H9 (cell line): ENCODE data around the gene MAJIN. TPM values are rescaled to one million over a fixed set of nuclear protein-coding genes. Genes with fewer than 3 reads are reported as not detected.

ENCODE experiments used
- DNase-seq: peaks from one replicate; pipeline ENCODE4 v3.0.0-alpha.2; 2017
- H2AFZ ChIP-seq: one replicate; pipeline ENCODE4 v1.6.1; 2013; ENCODE audit warnings: mild to moderate bottlenecking, low read length, control low read depth, moderate library complexity
- H2AK5ac ChIP-seq: 2 replicates; pipeline ENCODE4 v1.6.1; 2013; ENCODE audit warnings: low read length, control low read depth, mixed read lengths; ENCODE audit not compliant: insufficient read length
- H2BK120ac ChIP-seq: one replicate; pipeline ENCODE4 v1.6.1; 2013; ENCODE audit warnings: low read depth, mild to moderate bottlenecking, low read length, control low read depth, inconsistent platforms; ENCODE audit not compliant: poor library complexity, severe bottlenecking
- H2BK12ac ChIP-seq: 2 replicates; pipeline ENCODE4 v1.6.1; 2013; ENCODE audit warnings: low read length, control low read depth, mixed read lengths, low read depth; ENCODE audit not compliant: insufficient read length
- H2BK15ac ChIP-seq: 2 replicates; pipeline ENCODE4 v1.6.1; 2013; ENCODE audit warnings: low read depth, low read length, control low read depth
- H2BK20ac ChIP-seq: one replicate; pipeline ENCODE4 v1.6.1; 2013; ENCODE audit warnings: low read depth, mild to moderate bottlenecking, low read length, control low read depth, inconsistent platforms; ENCODE audit not compliant: poor library complexity, severe bottlenecking
- H2BK5ac ChIP-seq: 2 replicates; pipeline ENCODE4 v1.6.1; 2013; ENCODE audit warnings: low read length, control low read depth, mixed read lengths; ENCODE audit not compliant: insufficient read length
- H3K14ac ChIP-seq: 2 replicates; pipeline ENCODE4 v1.6.1; 2013; ENCODE audit warnings: low read length, control low read depth; ENCODE audit not compliant: insufficient read depth
- H3K18ac ChIP-seq: 2 replicates; pipeline ENCODE4 v1.6.1; 2013; ENCODE audit warnings: low read depth, mild to moderate bottlenecking, mixed read lengths, low read length, control low read depth; ENCODE audit not compliant: insufficient read length
- H3K23ac ChIP-seq: 2 replicates; pipeline ENCODE4 v1.6.1; 2013; ENCODE audit warnings: low read length, control low read depth, mixed read lengths, low read depth; ENCODE audit not compliant: insufficient read length
- H3K23me2 ChIP-seq: 2 replicates; pipeline ENCODE4 v1.6.1; 2013; ENCODE audit warnings: low read depth, mild to moderate bottlenecking, mixed read lengths, low read length, control low read depth; ENCODE audit not compliant: insufficient read length, poor library complexity, severe bottlenecking
- H3K27ac ChIP-seq: 2 replicates; pipeline ENCODE4 v1.5.1; 2013; ENCODE audit warnings: low read length, control low read depth, mixed read lengths, low read depth; ENCODE audit not compliant: insufficient read length
- H3K27me3 ChIP-seq: 2 replicates; pipeline ENCODE4 v1.6.1; 2013; ENCODE audit warnings: low read length, control low read depth, inconsistent platforms; ENCODE audit not compliant: insufficient read depth
- H3K4ac ChIP-seq: 2 replicates; pipeline ENCODE4 v1.6.1; 2013; ENCODE audit warnings: low read depth, mild to moderate bottlenecking, control low read depth, inconsistent platforms, low read length, moderate library complexity
- H3K4me1 ChIP-seq: 2 replicates; pipeline ENCODE4 v1.6.1; 2013; ENCODE audit warnings: low read length, control low read depth, inconsistent platforms; ENCODE audit not compliant: insufficient read depth
- H3K4me2 ChIP-seq: 2 replicates; pipeline ENCODE4 v1.6.1; 2013; ENCODE audit warnings: low read length, control low read depth, mixed read lengths; ENCODE audit not compliant: insufficient read length, insufficient read depth
- H3K56ac ChIP-seq: 2 replicates; pipeline ENCODE4 v1.6.1; 2013; ENCODE audit warnings: low read depth, mild to moderate bottlenecking, mixed read lengths, low read length, control low read depth; ENCODE audit not compliant: insufficient read length
- H3K79me1 ChIP-seq: 2 replicates; pipeline ENCODE4 v1.6.1; 2013; ENCODE audit warnings: low read depth, mild to moderate bottlenecking, moderate library complexity, low read length, control low read depth, inconsistent platforms; ENCODE audit not compliant: insufficient read depth, poor library complexity, severe bottlenecking
- H3K79me2 ChIP-seq: 2 replicates; pipeline ENCODE4 v1.6.1; 2013; ENCODE audit warnings: low read length, control low read depth, inconsistent platforms; ENCODE audit not compliant: insufficient read depth
- H3K9ac ChIP-seq: 2 replicates; pipeline ENCODE4 v1.6.1; 2013; ENCODE audit warnings: low read length, control low read depth, mixed read lengths; ENCODE audit not compliant: insufficient read length; ENCODE audit errors: extremely low read depth
- H3K9me3 ChIP-seq: one replicate; pipeline ENCODE4 v1.6.1; 2013; ENCODE audit warnings: low read depth, low read length, inconsistent platforms; ENCODE audit not compliant: control insufficient read depth
- H3T11ph ChIP-seq: one replicate; pipeline ENCODE4 v1.6.1; 2013; ENCODE audit warnings: mild to moderate bottlenecking, low read length, control low read depth, inconsistent platforms
- H4K20me1 ChIP-seq: one replicate; pipeline ENCODE4 v1.6.1; 2013; ENCODE audit not compliant: control insufficient read depth, insufficient read length, insufficient read depth
- H4K5ac ChIP-seq: 2 replicates; pipeline ENCODE4 v1.6.1; 2013; ENCODE audit warnings: low read depth, mild to moderate bottlenecking, mixed read lengths, low read length, control low read depth; ENCODE audit not compliant: insufficient read length
- H4K8ac ChIP-seq: replicated peaks from 2 replicates; pipeline ENCODE4 v1.6.1; 2013; ENCODE audit warnings: low read length, control low read depth, mixed read lengths, low read depth; ENCODE audit not compliant: insufficient read length
- H4K91ac ChIP-seq: 2 replicates; pipeline ENCODE4 v1.6.1; 2013; ENCODE audit warnings: low read depth, mild to moderate bottlenecking, moderate library complexity, mixed read lengths, low read length, control low read depth; ENCODE audit not compliant: insufficient read length
- H3K27ac Mint-ChIP-seq, 3 experiments: 2 replicates in 2 of 3; 3 replicates in 1 of 3; pipeline ENCODE4 v1.8.0; 2020 to 2021; ENCODE audit warnings: mixed read lengths in 3 of 3, mild to moderate bottlenecking in 1 of 3, moderate library complexity in 1 of 3
- H3K27me3 Mint-ChIP-seq: 2 replicates; pipeline ENCODE4 v1.8.0; 2021; ENCODE audit warnings: low read depth, mild to moderate bottlenecking, moderate library complexity, mixed read lengths
- H3K36me3 Mint-ChIP-seq, 3 experiments: 2 replicates in 2 of 3; 3 replicates in 1 of 3; pipeline ENCODE4 v1.8.0; 2020 to 2021; ENCODE audit warnings: low read depth in 3 of 3, mixed read lengths in 3 of 3; ENCODE audit not compliant: insufficient read depth in 1 of 3
- H3K4me1 Mint-ChIP-seq, 2 experiments: 2 replicates each; pipeline ENCODE4 v1.8.0; 2020; ENCODE audit warnings: mixed read lengths in 2 of 2
- H3K4me3 Mint-ChIP-seq, 2 experiments: 2 replicates in 1 of 2; 3 replicates in 1 of 2; pipeline ENCODE4 v1.8.0; 2020 to 2021; ENCODE audit warnings: mild to moderate bottlenecking in 2 of 2, mixed read lengths in 2 of 2, moderate library complexity in 1 of 2
- H3K9me3 Mint-ChIP-seq, 2 experiments: 2 replicates in 1 of 2; 3 replicates in 1 of 2; pipeline ENCODE4 v1.8.0; 2020; ENCODE audit warnings: mild to moderate bottlenecking in 2 of 2, mixed read lengths in 2 of 2, moderate library complexity in 1 of 2
- WGBS: extraction: QIAGEN DNeasy Blood & Tissue Kit; methylation state at CpG from one replicate; pipeline ENCODE4 v1.1.7; 2013; ENCODE audit warnings: missing lambda C conversion rate, low lambda C conversion rate, mixed read lengths; ENCODE audit not compliant: insufficient read length; ENCODE audit errors: extremely low coverage; 5-methylcytosine and 5-hydroxymethylcytosine counted together
- total RNA-seq: library from RNA; stranded (reverse); gene quantifications from 2 replicates; pipeline ENCODE4 v1.2.1, GENCODE V29; 2021
- TF ChIP-seq, protein P1 (sequence below): fragments of 200-600 bp; sonication (generic); conservative IDR thresholded peaks from 3 replicates; pipeline ENCODE4 v1.8.0; 2021; ENCODE audit warnings: antibody characterized with exemption, mild to moderate bottlenecking

The MAJIN gene
- total RNA-seq, 1 experiment from 2014 or later, result not detected

DNA sequence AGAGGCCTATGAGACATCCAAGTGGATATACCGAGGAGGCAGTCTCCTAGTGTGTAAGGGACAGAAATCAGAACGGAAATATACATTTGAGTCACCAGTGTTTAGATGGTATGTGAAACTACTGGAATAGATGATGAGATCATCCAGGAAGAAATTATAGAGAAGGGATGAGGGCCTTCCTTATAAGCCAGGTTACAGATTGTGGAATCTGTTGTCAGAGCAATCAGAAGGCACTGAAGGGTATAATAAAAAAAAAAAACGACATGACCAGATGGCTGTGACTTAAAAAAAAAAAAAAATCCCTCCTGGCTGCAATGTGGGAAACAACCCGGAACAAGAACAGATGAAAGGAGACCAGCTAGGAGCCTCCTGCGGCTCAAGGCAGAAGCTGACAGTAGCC is 2.7 kb downstream of the MAJIN start:
- no peak overlapping the region for H3K9ac ChIP-seq
- H3K27me3 ChIP-seq, result no peaks in the 10 kb centered on the region
- no peaks in the 10 kb centered on the region for H3K79me1 ChIP-seq
- H3K27ac ChIP-seq, result no peak overlapping the region
- no peak overlapping the region for H2AK5ac ChIP-seq
- H2BK20ac ChIP-seq, result no peak overlapping the region
- H3T11ph ChIP-seq, result no peak overlapping the region
- Mint-ChIP-seq H3K4me3 (no peak overlapping the region), H3K27me3 (peaks cover 7% of the 10 kb centered on the region), H3K27ac (no peak overlapping the region; a peak in 1 of 7 replicates), H3K36me3 (no peaks in the 10 kb centered on the region), H3K9me3 (peaks cover 0 to 3% of the 10 kb centered on the region in 2 experiments; a peak in 1 of 5 replicates), H3K4me1 (no peaks in the 10 kb centered on the region)
- no peaks in the 10 kb centered on the region for H4K20me1 ChIP-seq
- no CpG with 5 or more reads among the region's 5 CpGs for WGBS
- H3K14ac ChIP-seq, result no peak overlapping the region
- no peak for DNase-seq
- H3K4ac ChIP-seq, result no peak overlapping the region
- H4K8ac ChIP-seq, result no peak overlapping the region
- H3K23me2 ChIP-seq, result no peaks in the 10 kb centered on the region
- H4K91ac ChIP-seq, result no peak overlapping the region
- H4K5ac ChIP-seq, result no peak overlapping the region
- no peak overlapping the region for H2AFZ ChIP-seq
- H2BK12ac ChIP-seq, result no peak overlapping the region
- no peak overlapping the region for H2BK5ac ChIP-seq
- H3K56ac ChIP-seq, result no peak overlapping the region
- no peak overlapping the region for H3K4me2 ChIP-seq
- no peak overlapping the region for H3K23ac ChIP-seq
- no peaks in the 10 kb centered on the region for H3K4me1 ChIP-seq
- no peak overlapping the region for H2BK15ac ChIP-seq
- no peaks in the 10 kb centered on the region for H3K79me2 ChIP-seq
- no peaks in the 10 kb centered on the region for H3K9me3 ChIP-seq
- H2BK120ac ChIP-seq, result no peak overlapping the region
- TF ChIP-seq, protein P1, sequence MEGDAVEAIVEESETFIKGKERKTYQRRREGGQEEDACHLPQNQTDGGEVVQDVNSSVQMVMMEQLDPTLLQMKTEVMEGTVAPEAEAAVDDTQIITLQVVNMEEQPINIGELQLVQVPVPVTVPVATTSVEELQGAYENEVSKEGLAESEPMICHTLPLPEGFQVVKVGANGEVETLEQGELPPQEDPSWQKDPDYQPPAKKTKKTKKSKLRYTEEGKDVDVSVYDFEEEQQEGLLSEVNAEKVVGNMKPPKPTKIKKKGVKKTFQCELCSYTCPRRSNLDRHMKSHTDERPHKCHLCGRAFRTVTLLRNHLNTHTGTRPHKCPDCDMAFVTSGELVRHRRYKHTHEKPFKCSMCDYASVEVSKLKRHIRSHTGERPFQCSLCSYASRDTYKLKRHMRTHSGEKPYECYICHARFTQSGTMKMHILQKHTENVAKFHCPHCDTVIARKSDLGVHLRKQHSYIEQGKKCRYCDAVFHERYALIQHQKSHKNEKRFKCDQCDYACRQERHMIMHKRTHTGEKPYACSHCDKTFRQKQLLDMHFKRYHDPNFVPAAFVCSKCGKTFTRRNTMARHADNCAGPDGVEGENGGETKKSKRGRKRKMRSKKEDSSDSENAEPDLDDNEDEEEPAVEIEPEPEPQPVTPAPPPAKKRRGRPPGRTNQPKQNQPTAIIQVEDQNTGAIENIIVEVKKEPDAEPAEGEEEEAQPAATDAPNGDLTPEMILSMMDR, result no peak
- H3K18ac ChIP-seq, result no peak overlapping the region
